ENCODE data around the gene PDE7B.

- TF ChIP-seq CTCF (optimal IDR thresholded peaks at IDR 0.05 in 1 of 3, IDR thresholded peaks at IDR 0.05 in 1 of 3, conservative IDR thresholded peaks at IDR 0.05 in 1 of 3; ENCODE audit: extremely low read depth in 1 of 3, insufficient read depth in 2 of 3, low read length in 3 of 3) (no peak), EZH2 (IDR thresholded peaks at IDR 0.05; ENCODE audit: low read length) (no peak)
These were observed 221.2 kb downstream of the PDE7B start for GRCh38 chr6:136072691-136073090.
